HG02884 (cell line): Measurements from ENCODE around the gene LETM1.

Experiments used
- ATAC-seq: cut with Tn5 transposase; IDR thresholded peaks from one replicate; pipeline ENCODE4 v1.9.1; 2021; ENCODE audit warnings: mild to moderate bottlenecking, moderate library complexity; ENCODE audit not compliant: unreplicated experiment

LETM1 gene

GRCh38 chr4:1830234-1830633 lies 25.7 kb downstream of the LETM1 start:
- ATAC-seq = no peak

GRCh38 chr4:1826531-1827350 lies 29.2 kb downstream of the LETM1 start:
- no peak for ATAC-seq

GRCh38 chr4:1825326-1825725 lies 30.6 kb downstream of the LETM1 start:
- ATAC-seq = no peak

GRCh38 chr4:1824746-1825145 lies 31.2 kb downstream of the LETM1 start:
- no peak for ATAC-seq

DNA sequence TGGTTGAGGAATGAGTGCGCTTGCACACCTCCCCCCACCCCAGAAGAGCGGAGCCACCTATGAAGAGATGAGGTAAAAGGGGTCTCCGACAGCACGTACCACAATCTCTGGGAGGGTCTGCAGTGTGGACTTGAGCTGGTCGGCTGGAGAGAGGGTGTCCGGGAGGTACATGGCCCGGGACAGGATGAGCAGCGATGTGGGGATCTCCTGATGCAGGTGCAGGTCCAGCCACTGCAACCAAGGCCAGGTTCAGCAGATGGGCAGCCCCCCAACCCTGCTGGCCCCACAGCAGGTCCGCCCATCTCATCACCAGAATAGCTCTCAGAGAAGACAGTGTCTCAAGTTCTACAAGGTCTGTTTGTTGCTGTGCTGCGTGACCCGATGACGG lies 32.4 kb downstream of the LETM1 start:
- no peak for ATAC-seq

- ATAC-seq = no peak
These were observed 33.1 kb downstream of the LETM1 start for GRCh38 chr4:1822568-1823544.

DNA sequence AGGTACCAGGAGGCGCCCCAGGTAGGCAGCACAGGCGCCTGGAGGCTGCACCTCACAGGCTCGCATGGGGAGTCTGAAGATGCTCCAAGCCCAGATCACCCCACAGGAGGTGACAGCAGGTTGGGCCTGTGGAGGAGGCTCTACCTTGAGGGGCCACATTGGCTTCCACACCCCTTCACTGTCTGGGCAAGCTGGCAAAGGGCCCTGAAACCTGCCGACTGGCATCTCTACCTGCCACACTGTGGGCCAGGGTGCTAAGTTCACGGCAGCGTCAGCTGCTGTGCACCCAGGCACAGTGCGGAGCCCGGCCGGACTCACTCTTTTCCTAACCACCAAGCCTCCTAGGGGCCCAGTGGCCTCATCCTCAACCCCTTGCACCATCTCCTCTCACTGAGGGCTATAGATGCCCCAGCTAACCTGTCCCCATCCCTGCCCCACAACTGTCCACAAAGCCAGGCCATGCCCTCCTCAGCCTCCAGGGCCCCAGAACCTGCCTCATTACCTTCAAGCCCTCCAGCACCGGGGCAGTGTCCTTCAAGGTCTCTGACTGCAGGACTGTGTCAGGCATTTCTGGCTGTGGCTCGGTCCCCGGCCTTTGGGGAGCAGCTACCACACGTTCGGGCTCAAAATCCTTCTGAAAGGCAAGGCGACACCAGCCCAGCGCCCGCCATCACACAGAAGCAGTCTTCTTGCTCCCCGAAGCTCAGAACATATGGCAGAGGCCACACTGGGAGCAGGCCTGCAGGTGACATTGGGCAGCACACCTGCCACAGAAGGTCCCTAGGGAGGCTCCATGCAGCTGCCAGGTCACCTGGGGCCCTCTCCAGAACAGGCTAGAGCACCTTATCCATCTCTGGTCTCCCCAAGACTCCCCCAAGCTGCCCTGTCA lies 34.0 kb downstream of the LETM1 start:
- ATAC-seq = no peak

DNA sequence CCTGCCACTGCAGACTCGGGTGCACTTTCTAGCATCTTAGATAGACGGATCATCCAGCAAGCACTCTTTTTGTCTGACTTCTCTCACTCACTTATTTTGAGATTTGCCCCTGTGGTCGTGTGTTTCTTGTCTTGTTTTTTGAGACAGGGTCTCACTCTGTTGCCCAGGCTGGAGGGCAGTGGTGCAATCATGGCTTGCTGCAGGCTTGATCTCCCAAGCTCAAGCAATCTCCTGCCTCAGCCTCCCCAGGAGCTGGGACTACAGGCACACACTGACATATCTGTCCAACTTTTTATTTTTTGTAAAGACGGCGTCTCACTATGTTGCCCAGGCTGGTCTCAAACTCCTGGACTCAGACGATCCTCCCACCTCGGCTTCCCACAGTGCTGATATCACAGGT lies 36.1 kb downstream of the LETM1 start:
- no peak for ATAC-seq

DNA sequence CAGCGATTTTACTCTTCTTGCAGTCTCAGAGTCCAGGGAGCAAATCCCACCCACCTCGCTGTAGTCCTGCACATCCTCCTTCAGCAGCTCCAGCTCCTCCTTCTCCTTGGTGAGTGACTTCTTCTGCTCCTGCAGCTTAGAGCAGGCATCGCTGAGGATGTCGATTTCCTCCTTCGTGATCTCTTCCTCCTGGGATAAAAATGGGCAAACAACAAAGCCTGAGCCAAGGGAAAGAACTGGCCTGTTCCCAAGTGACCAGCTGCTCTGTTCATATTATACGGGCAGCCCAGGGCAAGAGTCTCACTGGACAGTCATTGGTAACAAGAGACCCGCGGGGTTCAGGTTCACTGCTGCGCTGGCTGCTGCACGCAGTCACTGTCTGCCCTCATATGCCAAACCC lies 36.7 kb downstream of the LETM1 start:
- no peak for ATAC-seq

DNA sequence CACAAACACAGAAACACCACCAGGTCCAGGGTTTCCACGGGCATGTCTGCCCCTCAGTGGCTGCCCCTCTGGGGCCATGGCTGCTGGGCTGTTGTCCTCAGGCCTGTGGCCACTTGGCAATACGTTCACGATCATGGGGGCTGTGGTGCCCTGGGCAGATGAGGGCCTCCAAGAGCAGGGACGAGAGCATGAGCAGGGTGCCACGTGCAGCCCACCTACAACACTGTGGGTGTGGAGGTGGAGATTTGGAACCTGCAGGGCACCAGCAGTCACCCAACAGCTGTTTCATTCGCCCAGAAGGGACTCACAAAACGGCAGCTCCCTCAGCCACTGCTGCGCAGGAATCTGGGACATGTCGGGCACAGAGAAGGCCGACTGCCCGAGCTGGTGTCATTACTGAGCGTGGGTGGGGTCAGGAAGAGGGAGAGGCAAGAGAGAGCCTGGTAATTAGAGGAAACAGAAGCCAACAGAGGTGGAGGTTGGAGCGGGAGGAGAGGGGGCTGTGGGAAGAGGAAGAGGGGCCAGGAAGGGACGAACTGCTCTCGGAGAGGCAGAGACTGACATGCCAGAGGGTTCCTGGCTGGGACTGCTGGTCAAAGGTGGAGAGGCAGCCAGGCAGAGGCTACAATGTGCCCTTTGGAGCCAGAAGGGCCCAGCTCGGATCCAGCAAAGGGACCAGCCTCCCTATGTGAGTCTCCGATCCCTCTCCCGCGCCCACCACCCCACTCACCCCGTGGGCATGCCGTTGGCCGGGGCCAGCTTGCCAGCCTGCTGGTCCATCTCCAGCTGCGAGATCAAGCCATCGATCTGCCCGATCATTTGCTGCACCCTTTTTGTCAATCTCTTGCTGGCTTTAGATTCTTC lies 39.7 kb downstream of the LETM1 start:
- no peak for ATAC-seq

- ATAC-seq = no peak
These were observed 40.6 kb downstream of the LETM1 start for GRCh38 chr4:1815096-1815996.

DNA sequence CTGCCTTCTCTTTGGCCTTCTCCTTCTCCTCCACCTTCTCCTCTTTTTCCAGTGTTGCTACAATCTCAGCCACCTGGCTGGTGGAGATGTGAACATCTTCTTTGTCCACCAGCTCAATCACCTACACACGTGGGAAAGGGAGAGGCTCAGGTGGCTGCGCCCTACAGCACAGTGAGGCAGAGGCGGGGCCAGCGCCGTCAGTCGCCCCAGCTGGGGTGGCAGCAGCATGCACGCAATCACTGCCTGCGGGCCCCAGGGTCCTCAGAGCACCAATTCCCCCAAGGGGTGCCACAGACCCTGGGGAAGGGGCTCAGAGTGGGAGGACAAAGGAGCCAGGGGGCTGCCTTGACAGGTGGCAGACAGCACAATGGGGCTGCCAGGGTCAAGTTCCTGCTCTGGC lies 41.5 kb downstream of the LETM1 start:
- ATAC-seq = no peak

DNA sequence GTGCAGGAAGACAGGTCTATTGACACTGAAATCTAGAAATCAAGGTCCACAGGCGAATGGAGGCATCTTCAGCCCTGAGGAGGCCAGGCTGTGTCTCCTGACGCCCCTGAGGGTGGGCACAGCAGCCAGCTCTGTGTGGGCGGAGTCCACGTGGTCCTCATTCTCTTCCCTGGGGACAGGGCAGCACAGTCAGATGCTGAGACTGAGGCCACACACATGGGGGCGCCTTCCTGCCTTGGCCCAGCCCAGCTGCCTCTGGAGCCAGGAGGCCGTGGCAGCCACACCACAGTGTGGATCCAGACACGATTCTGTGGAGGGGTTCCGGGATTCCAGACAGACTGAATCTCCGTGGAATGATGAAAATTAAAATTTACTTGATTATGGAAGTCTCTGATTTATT lies 42.0 kb downstream of the LETM1 start:
- no peak for ATAC-seq

- no peak for ATAC-seq
These were observed 42.7 kb downstream of the LETM1 start for GRCh38 chr4:1813231-1813630.

DNA sequence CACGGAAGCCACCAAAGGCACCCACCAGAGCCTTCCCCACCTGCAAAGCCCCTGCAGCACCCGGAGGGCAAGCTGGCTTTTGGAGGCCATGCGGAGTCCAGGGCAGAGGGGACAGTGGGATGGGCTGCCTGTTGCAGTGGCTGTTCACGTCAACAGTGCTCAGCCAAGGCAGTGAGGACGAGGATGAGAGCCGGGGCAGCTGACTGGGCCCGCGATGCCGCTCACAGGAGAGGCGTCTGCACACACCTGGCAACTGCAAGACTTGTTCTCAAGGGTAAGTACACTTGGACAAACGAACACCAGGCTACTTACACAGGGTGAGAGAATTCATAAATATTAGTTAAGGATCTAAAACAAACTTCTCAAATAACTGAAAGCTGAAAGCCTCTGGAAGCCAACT lies 43.2 kb downstream of the LETM1 start:
- no peak for ATAC-seq

- no peak for ATAC-seq
These were observed 45.2 kb downstream of the LETM1 start for GRCh38 chr4:1810765-1811164.

DNA sequence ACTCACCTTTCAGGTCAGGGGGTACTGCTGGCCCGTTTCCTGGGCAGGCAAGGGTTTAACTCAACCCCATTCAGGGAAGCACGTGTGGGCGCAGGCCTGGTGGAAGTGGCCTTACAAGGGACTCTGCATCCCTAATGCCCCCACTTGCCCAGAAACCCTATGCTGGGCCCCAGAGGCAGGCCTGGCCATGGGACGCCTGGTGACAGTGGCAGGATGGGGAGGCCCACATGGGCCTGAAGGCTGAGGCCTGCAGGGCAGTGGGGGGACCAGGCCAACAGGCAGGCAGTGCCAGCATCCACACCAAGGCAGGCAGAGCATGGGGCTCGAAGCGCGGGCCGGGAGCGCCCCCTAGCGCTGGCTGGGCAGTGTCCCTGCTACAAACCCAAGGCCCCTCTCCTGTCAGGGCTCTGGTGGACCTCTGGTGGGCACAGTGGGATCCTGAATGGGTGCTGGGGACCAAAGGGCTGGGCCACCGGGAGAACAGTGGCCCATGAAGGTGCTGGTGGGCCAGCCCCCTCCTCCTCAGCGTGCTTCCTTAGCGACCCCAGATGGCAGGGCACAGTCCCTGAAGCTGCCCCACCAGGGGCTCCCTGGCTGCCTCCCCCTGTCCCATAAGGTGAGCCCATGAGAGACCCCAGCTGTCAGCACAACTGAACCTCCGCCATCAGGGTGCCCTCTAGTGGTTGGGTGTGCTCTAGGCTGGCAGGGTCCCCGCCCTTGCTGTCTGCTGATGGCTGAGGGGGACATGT lies 46.0 kb downstream of the LETM1 start:
- ATAC-seq = no peak
